Endodermal cell (in vitro differentiated cells): ENCODE measurements around the gene PRSS21. TPM values are rescaled to one million over a fixed set of nuclear protein-coding genes. Genes with fewer than 3 reads are reported as not detected.
A peak's percentile ranks its signal among the peaks of the same experiment; 100 is the strongest.

Experiments used
- DNase-seq: peaks from one replicate; pipeline ENCODE4 v3.0.0-alpha.2; 2017
- H3K27ac ChIP-seq: 2 replicates; pipeline ENCODE4 v1.5.1; 2013; ENCODE audit warnings: mild to moderate bottlenecking, low read depth, low read length, moderate library complexity
- H3K27me3 ChIP-seq: 2 replicates; pipeline ENCODE4 v1.6.1; 2013; ENCODE audit warnings: mild to moderate bottlenecking, low read length, moderate library complexity; ENCODE audit not compliant: insufficient read depth, control insufficient read depth, poor library complexity, severe bottlenecking
- H3K36me3 ChIP-seq: 2 replicates; pipeline ENCODE4 v1.7.0; 2013; ENCODE audit warnings: mild to moderate bottlenecking, low read length, moderate library complexity; ENCODE audit not compliant: control insufficient read depth, insufficient read depth
- H3K4me1 ChIP-seq: one replicate; pipeline ENCODE4 v1.7.0; 2013; ENCODE audit warnings: low read length; ENCODE audit not compliant: control insufficient read depth, insufficient read depth
- H3K4me3 ChIP-seq: 2 replicates; pipeline ENCODE4 v1.5.1; 2013; ENCODE audit warnings: mild to moderate bottlenecking, low read length, moderate library complexity
- H3K9ac ChIP-seq: 2 replicates; pipeline ENCODE4 v1.6.1; 2013; ENCODE audit warnings: mild to moderate bottlenecking, low read length, moderate library complexity; ENCODE audit not compliant: poor library complexity, severe bottlenecking; ENCODE audit errors: extremely low read depth
- H3K9me3 ChIP-seq: 2 replicates; pipeline ENCODE4 v1.6.1; 2013; ENCODE audit warnings: mild to moderate bottlenecking, low read length, moderate library complexity; ENCODE audit not compliant: control insufficient read depth
- H3K27ac Mint-ChIP-seq: 2 replicates; pipeline ENCODE4 v1.8.0; 2020; ENCODE audit warnings: mixed read lengths
- H3K27me3 Mint-ChIP-seq: 2 replicates; pipeline ENCODE4 v1.8.0; 2021; ENCODE audit warnings: mild to moderate bottlenecking, mixed read lengths; ENCODE audit not compliant: insufficient read depth
- H3K36me3 Mint-ChIP-seq: 2 replicates; pipeline ENCODE4 v1.8.0; 2020; ENCODE audit warnings: low read depth, mixed read lengths
- H3K4me1 Mint-ChIP-seq: 2 replicates; pipeline ENCODE4 v1.8.0; 2020; ENCODE audit warnings: mixed read lengths
- H3K4me3 Mint-ChIP-seq: 2 replicates; pipeline ENCODE4 v1.8.0; 2020; ENCODE audit warnings: mild to moderate bottlenecking, moderate library complexity, mixed read lengths
- H3K9me3 Mint-ChIP-seq: 2 replicates; pipeline ENCODE4 v1.8.0; 2020; ENCODE audit warnings: mild to moderate bottlenecking, mixed read lengths
- CTCF ChIP-seq: fragments of 200-600 bp; sonication (generic); conservative IDR thresholded peaks from 2 replicates; pipeline ENCODE4 v1.5.0; 2021; ENCODE audit warnings: antibody characterized with exemption, mild to moderate bottlenecking
- WGBS, 2 experiments: methylation state at CpG; one replicate each; pipeline versions ENCODE4 v1.1.5 to v1.1.7; 2013; ENCODE audit warnings: missing lambda C conversion rate in 2 of 2, mixed read lengths in 1 of 2; ENCODE audit not compliant: insufficient coverage in 1 of 2, insufficient read length in 1 of 2; 5-methylcytosine and 5-hydroxymethylcytosine counted together
- total RNA-seq, 2 donors: library from RNA; stranded (reverse); fragmentation: NEBNext Ultra II Directional in 1 of 2; extraction: Animal tissue kit (Norgen Biotek cat#: 25700) in 1 of 2; gene quantifications; 2 replicates in 1 of 2; 3 replicates in 1 of 2; pipeline ENCODE4 v1.2.1, GENCODE V29; 2021

PRSS21 gene
- total RNA-seq, 2 donors from 2014 or later: not detected

GRCh38 chr16:2855536-2855935 is 38.5 kb downstream of the PRSS21 start:
- no peak overlapping the region for H3K4me3 ChIP-seq
- Mint-ChIP-seq H3K4me1 (peaks cover 2% of the 10 kb centered on the region), H3K4me3 (no peak overlapping the region), H3K27me3 (peaks cover 23% of the 10 kb centered on the region), H3K9me3 (peaks cover 14% of the 10 kb centered on the region), H3K27ac (no peak overlapping the region), H3K36me3 (peaks cover 3% of the 10 kb centered on the region)
- TF ChIP-seq CTCF: no peak
- WGBS, 2 experiments: 88 to 89% methylated on average over 3 to 6 of the region's 6 CpGs
- no peaks in the 10 kb centered on the region for H3K4me1 ChIP-seq
- no peak for DNase-seq
- no peak overlapping the region for H3K27ac ChIP-seq
- H3K9ac ChIP-seq: no peak overlapping the region
- peaks cover 12% of the 10 kb centered on the region for H3K9me3 ChIP-seq
- H3K27me3 ChIP-seq: peaks cover 26% of the 10 kb centered on the region
- H3K36me3 ChIP-seq: no peaks in the 10 kb centered on the region

GRCh38 chr16:2856061-2856670 is 39.1 kb downstream of the PRSS21 start:
- Histone ChIP-seq H3K9me3 (peaks cover 18% of the 10 kb centered on the region), H3K9ac (no peak overlapping the region), H3K27ac (no peak overlapping the region), H3K27me3 (peaks cover 26% of the 10 kb centered on the region), H3K4me3 (no peak overlapping the region), H3K4me1 (no peaks in the 10 kb centered on the region), H3K36me3 (no peaks in the 10 kb centered on the region)
- Mint-ChIP-seq H3K4me3 (no peak overlapping the region), H3K27me3 (peaks cover 29% of the 10 kb centered on the region), H3K9me3 (peaks cover 16% of the 10 kb centered on the region), H3K36me3 (peaks cover 3% of the 10 kb centered on the region), H3K4me1 (peaks cover 2% of the 10 kb centered on the region), H3K27ac (no peak overlapping the region)
- WGBS, 2 experiments: 88 to 92% methylated on average over 12 to 14 of the region's 14 CpGs
- peak; percentile 87 for DNase-seq
- TF ChIP-seq CTCF: no peak

GRCh38 chr16:2856686-2857450 is 39.8 kb downstream of the PRSS21 start:
- Histone ChIP-seq H3K9ac (no peak overlapping the region), H3K36me3 (no peaks in the 10 kb centered on the region), H3K27me3 (peaks cover 26% of the 10 kb centered on the region), H3K9me3 (peaks cover 18% of the 10 kb centered on the region), H3K27ac (no peak overlapping the region), H3K4me1 (no peaks in the 10 kb centered on the region), H3K4me3 (no peak overlapping the region)
- no peak for DNase-seq
- 92% methylated on average over 4 to 23 of the region's 24 CpGs for WGBS, 2 experiments
- H3K4me3 Mint-ChIP-seq: no peak overlapping the region
- peaks cover 20% of the 10 kb centered on the region for H3K9me3 Mint-ChIP-seq
- TF ChIP-seq CTCF: no peak
- no peak overlapping the region for H3K27ac Mint-ChIP-seq
- peaks cover 2% of the 10 kb centered on the region for H3K4me1 Mint-ChIP-seq
- H3K36me3 Mint-ChIP-seq: peaks cover 3% of the 10 kb centered on the region
- H3K27me3 Mint-ChIP-seq: peaks cover 33% of the 10 kb centered on the region
